ENCODE results near the gene SBK3.

The SBK3 gene

GRCh38 chr19:55491546-55492360, 53.6 kb downstream of the SBK3 start:
- DNase-seq (ENCODE audit: extremely low read depth in 1 of 2, low read depth in 1 of 2): no peak
